Hematopoietic multipotent progenitor cell treated with erythropoietin and hydrocortisone succinate and interleukin-3 and kit ligand, for 4 days (in vitro differentiated cells): ENCODE measurements around the gene NME4.
A peak's percentile ranks its signal among the peaks of the same experiment; 100 is the strongest.
"Not testable (repeated sequence)": the region's sequence is repeated elsewhere in the genome, so short reads cannot be mapped to it uniquely, and the experiment has no call there.

Source experiments
- DNase-seq: peaks from one replicate; pipeline ENCODE4 v3.0.0-alpha.2; 2015

The NME4 gene

GRCh38 chr16:378113-378820 is 18.7 kb upstream of the NME4 start:
- not testable (repeated sequence) for DNase-seq

- no peak for DNase-seq
Observed at GRCh38 chr16:378821-379182, 18.2 kb upstream of the NME4 start.

DNA sequence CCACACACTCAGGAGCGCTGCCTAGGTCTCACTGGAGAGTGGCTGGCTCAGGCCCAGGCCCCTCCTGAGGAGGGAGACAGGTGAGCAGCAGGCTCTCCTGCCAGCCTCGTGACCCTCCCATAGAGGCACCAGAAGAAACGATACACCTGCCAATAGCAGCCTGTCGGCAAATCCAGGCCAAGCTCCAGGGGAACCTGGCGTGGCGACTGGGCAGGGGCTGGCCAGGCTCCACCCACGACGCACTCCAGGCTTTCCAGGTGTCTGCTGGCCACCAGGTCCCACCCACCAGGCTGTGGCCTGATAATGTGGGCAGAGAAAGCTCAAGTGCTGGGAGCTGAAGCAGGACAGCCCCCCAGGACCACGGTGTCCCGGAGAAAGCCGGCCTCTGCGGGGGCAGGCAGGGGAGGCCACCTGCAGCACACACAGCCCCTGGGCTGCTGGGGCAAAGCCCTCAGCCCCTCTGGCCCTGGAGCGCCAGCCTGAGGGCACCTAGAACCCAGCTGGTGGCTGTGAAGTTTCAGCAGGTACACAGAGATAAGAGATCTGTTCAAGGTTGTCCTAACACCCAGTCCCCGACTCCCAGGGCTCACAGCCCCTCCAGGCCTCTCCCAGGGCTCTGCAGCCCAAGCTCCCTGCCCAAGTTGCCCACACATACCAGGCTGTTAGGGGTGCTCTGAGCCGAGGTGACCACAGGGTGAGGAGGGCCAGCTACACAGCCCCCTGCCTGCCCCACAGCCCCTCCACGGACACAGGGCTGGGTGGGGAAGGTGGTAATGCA is 17.6 kb upstream of the NME4 start:
- no peak for DNase-seq

DNA sequence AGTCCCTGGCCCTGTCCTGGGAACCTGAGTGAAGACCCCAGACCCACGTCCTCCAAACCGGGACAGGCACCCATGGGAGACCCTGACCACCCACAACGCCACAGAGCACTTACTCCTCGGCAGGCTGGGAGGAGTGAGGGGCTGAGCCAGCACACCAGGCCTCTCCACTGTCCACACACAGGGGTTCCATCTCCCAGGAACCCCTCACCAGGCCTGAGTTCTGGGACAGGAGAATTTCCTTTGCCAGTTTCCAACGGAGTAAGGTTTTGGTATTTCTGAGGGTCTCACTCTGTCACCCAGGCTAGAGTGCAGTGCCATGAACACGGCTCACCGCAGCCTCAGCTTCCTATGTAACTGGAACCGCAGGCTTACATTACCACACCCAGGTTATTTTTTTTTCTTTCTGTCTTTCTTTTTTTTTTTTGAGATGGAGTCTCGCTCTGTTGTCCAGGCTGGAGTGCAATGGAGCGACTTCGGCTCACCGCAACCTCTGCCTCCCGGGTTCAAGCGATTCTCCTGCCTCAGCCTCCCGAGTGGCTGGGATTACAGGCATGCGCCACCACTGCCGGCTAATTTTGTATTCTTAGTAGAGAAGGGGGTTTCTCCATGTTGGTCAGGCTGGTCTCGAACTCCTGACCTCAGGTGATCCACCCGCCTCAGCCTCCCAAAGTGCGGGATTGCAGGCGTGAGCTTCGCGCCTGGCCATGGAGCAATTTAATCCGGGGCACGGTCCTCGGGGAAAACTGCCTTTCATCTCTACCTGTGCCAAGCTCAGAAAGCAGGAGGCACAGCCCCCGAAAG is 16.8 kb upstream of the NME4 start:
- no peak for DNase-seq

DNA sequence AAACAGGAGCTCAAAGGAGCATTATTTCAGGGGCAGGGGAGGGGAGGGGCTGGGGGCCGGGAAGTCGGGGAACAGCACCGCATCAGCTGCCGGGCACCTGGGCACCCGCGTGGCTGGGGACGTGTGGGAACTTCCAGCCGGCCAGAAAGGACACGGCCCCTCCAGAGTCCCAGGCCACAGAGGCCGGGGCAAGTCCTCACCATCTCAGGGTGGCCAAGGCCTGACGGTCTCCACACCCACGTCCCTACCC is 16.3 kb upstream of the NME4 start:
- no peak for DNase-seq

GRCh38 chr16:381012-381788 is 15.8 kb upstream of the NME4 start:
- DNase-seq: peak; percentile 45

DNA sequence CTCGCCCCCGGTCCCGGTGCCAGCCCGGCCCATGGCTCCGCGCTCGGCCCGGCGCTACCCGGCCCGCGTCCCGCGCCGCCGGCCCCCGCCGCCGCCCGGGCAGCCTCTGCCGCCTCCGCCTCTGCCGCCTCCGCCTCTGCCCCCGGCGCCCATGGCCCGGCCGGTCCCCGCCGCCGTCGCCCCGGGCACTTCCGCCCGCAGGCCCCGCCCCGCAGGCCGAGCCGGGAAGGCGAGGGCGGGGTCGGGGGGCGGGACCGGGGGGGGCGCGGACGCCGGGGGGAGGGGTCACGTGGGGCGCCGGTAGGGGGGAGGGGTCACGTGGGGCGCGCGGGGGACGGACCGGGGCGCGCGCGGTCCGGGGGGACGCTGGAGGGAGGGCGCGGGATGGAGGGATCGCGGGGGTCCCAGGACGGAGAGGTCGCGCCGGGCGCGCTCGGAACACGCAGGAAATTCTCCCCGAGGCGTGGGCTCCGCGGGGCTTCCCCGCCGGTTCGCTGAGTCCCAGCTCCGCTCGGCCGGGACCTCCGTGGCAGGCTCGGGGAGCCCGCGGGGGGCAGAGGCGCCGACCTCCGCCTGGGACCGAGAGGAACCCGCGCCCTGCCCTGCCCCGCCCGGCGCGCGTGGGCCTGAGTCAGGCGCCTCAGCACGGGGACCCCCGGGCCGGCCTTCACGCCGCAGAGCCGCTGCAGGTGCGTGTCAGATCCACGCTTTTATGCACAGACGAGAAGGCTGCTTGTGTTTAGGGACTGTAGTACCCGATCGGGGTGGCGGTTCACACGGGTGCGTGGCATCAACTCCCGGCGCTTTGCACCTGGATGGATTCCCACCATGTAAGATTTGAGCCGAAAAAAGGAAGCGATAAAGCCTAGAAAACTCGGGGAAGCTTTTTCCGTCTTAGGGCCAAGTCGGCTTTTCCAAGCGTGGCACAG is 14.9 kb upstream of the NME4 start, which contains the start of gene PGAP6:
PGAP6 (minus strand) TSS at position 190 of the 929 bp plus-strand sequence; CDS start at position 33, 157 bp downstream.
- DNase-seq: peak; percentile 86

DNA sequence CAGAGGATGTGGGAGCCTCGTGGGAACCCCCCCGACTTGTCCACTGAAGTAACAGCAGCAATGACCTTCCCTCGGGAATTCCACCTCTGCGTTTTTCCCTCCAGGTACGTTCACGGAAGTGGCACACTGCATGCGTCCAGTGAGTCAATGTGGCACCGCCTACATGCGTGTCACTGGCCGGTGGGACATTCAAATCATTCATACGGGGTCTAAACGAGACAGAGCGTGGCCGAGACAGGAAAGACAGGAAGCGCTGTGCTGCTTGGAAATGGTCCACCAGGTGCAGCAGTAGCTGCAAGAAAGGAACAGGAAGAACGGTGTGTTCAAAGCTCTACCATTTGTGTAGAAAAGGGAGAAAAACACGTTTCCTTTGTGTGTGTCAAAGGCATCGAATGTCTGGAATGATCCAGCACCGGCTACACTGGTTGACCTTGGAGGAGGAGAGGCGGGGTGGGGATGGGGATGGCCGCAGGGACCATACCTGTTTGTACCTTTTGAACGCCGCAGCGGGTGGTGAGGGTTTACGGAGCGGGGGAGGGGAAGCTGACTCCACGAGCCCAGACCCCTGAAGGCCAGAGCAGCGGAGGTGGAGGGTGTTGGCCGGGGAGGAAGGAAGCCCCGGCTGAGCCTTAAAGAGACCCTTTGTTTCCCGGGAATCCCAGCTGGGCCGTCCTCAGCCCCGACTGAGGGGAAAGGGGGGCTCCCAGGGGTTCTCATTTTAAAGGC is 13.5 kb upstream of the NME4 start:
- peak; percentile 54 for DNase-seq

GRCh38 chr16:386641-387156 is 10.3 kb upstream of the NME4 start:
- DNase-seq: peak; percentile 60

GRCh38 chr16:387761-388666 is 9.0 kb upstream of the NME4 start:
- DNase-seq: peak; percentile 51

GRCh38 chr16:389352-389751 is 7.6 kb upstream of the NME4 start:
- no peak for DNase-seq

DNA sequence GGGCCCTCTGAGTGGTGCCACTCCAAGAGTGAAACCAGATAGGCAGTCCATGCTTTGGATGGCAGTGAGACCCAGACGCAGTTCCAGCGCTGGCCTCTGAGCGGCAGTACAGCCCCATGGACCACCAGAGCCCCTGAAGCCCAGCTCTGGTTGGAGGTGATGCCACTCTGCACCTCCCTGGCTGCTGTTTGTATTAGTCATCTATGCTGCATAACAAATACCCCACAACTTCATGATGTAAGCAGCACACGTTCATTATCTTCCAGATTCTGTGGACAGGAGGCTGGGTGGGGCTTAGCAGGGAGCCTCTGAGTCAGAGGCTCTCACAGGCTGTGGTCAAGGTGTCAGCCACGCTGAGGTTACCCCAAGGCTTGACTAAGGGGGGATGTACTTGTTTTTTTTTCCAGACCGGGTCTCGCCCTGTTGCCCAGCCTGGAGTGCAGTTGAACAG is 5.1 kb upstream of the NME4 start:
- peak; percentile 90 for DNase-seq

- DNase-seq: peak; percentile 78
Observed at GRCh38 chr16:392450-393030, 4.5 kb upstream of the NME4 start.

GRCh38 chr16:396199-396598 is 800 bp upstream of the NME4 start:
- peak; percentile 44 for DNase-seq

GRCh38 chr16:396605-397004 is 394 bp upstream of the NME4 start:
- peak; percentile 93 for DNase-seq

GRCh38 chr16:397736-398332 is 835 bp downstream of the NME4 start:
- peak; percentile 91 for DNase-seq

- peak; percentile 44 for DNase-seq
Observed at GRCh38 chr16:398561-399339, 1.8 kb downstream of the NME4 start.
